NCI-H748 treated with DMSO at 0.1 percent for 48 hours (cell line): ENCODE data around the gene KLHL29.
A peak's percentile ranks its signal among the peaks of the same experiment; 100 is the strongest.

Source experiments
- DNase-seq: peaks from one replicate; lab custom pipeline; 2025; lab: John Stamatoyannopoulos, UW

The KLHL29 gene

GRCh38 chr2:23571527-23572282 lies 186.7 kb downstream of the KLHL29 start:
- DNase-seq: no peak

GRCh38 chr2:23574919-23575654 lies 190.1 kb downstream of the KLHL29 start:
- no peak for DNase-seq

- DNase-seq: no peak
Observed at GRCh38 chr2:23578964-23579671, 194.1 kb downstream of the KLHL29 start.

- no peak for DNase-seq
Observed at GRCh38 chr2:23579674-23580073, 194.7 kb downstream of the KLHL29 start.

GRCh38 chr2:23583467-23583866 lies 198.5 kb downstream of the KLHL29 start:
- DNase-seq: no peak

- DNase-seq: peak; percentile 62
Observed at GRCh38 chr2:23584054-23584745, 199.2 kb downstream of the KLHL29 start.

GRCh38 chr2:23585273-23586170 lies 200.5 kb downstream of the KLHL29 start:
- no peak for DNase-seq

- DNase-seq: no peak
Observed at GRCh38 chr2:23586741-23587306, 201.8 kb downstream of the KLHL29 start.

- DNase-seq: no peak
Observed at GRCh38 chr2:23587341-23587880, 202.4 kb downstream of the KLHL29 start.

GRCh38 chr2:23588106-23588505 lies 203.1 kb downstream of the KLHL29 start:
- DNase-seq: no peak

- DNase-seq: no peak
Observed at GRCh38 chr2:23588508-23589201, 203.7 kb downstream of the KLHL29 start.

GRCh38 chr2:23589220-23589647 lies 204.3 kb downstream of the KLHL29 start:
- DNase-seq: no peak

- DNase-seq: no peak
Observed at GRCh38 chr2:23589739-23590138, 204.8 kb downstream of the KLHL29 start.

GRCh38 chr2:23590241-23590869 lies 205.4 kb downstream of the KLHL29 start:
- no peak for DNase-seq

GRCh38 chr2:23591111-23591510 lies 206.1 kb downstream of the KLHL29 start:
- no peak for DNase-seq

- no peak for DNase-seq
Observed at GRCh38 chr2:23592061-23592685, 207.2 kb downstream of the KLHL29 start.

- no peak for DNase-seq
Observed at GRCh38 chr2:23592898-23593751, 208.1 kb downstream of the KLHL29 start.
